ENCODE results near the gene CASP12. TPM values are rescaled to one million over a fixed set of nuclear protein-coding genes. Genes with fewer than 3 reads are reported as not detected.

Gene CASP12
- total and polyA plus RNA-seq, 9 of the 15 experiments (the other 6 are each of a cell fraction or from before 2014, with no cell fraction given) = not detected

DNA sequence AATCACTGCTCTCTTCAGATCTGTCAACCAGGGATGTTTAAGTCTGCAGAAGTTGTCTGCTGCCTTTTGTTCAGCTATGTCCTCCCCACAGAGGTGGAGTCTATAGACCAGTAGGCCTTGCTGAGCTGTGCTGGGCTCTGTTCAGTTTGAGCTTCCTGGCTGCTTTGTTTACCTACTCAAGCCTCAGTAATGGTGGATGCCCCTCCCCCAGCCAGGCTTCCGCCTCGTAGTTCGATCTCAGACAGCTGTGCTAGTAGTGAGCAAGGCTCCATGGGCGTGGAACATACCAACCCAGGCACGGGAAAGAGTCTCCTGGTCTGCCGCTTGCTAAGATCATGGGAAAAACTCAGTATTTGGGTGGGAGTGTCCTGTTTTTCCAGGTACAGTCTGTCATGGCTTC, 27.6 kb upstream of the CASP12 start:
- no peak overlapping the region for H3K4me2 ChIP-seq (ENCODE audit: insufficient read depth, low read length)
- H3K9ac ChIP-seq (ENCODE audit: insufficient read depth in 1 of 2, low read depth in 2 of 2, low read length in 2 of 2) = no peak overlapping the region
- ATAC-seq (no peak), DNase-seq (ENCODE audit: extremely low read depth in 1 of 4, low spot score in 3 of 4) (no peak), FAIRE-seq (no peak)
- POLR2A ChIA-PET = no interaction called here
- no peak overlapping the region for H3K27ac ChIP-seq (ENCODE audit: extremely low read depth, low read depth, low read length)
- no peaks in the 10 kb centered on the region for H3K27me3 ChIP-seq (ENCODE audit: control insufficient read depth in 2 of 2, insufficient read depth in 2 of 2, low read length in 2 of 2)
- no peaks in the 10 kb centered on the region for H3K9me1 ChIP-seq (ENCODE audit: control insufficient read depth, insufficient read depth, low read length)
- no peaks in the 10 kb centered on the region for H3K79me2 ChIP-seq (ENCODE audit: control insufficient read depth, insufficient read depth, low read length)
- CTCF ChIA-PET (ENCODE audit: low intra/inter-chr PET ratio) = no interaction called here
- no TSS peak for BruUV-seq (replicated peaks)
- H2AFZ ChIP-seq (ENCODE audit: low read depth, low read length) = no peak overlapping the region
- in situ Hi-C loops (cut with MboI) (no loop called here), intact Hi-C loops (cut with micrococcal nuclease) (no loop called here)
- no peaks in the 10 kb centered on the region for H3K9me3 ChIP-seq (replicated peaks; ENCODE audit: control insufficient read depth, insufficient read depth, low read depth, low read length)
- H3K36me3 ChIP-seq (ENCODE audit: control insufficient read depth, insufficient read depth, low read length) = no peaks in the 10 kb centered on the region
- 0% methylated on average over 6 of the region's 6 CpGs for WGBS (ENCODE audit: insufficient coverage, low coverage, missing lambda C conversion rate)
- no peak overlapping the region for H3K4me3 ChIP-seq
- no peaks in the 10 kb centered on the region for H3K4me1 ChIP-seq (replicated peaks in 1 of 2; ENCODE audit: control insufficient read depth in 2 of 2, insufficient read depth in 2 of 2, low read length in 2 of 2)
- no peaks in the 10 kb centered on the region for H4K20me1 ChIP-seq (replicated peaks; ENCODE audit: control insufficient read depth, insufficient read depth, low read length)
- TF ChIP-seq ZNF76 (CRISPR knock-in tag; IDR thresholded peaks at IDR 0.05; ENCODE audit: borderline replicate concordance) = no peak
- no peak for TF ChIP-seq ZBTB7A (IDR thresholded peaks at IDR 0.05; ENCODE audit: borderline replicate concordance, control insufficient read depth, low read depth, low read length)
- TF ChIP-seq ZNF347 (CRISPR knock-in tag; IDR thresholded peaks at IDR 0.05; ENCODE audit: low read depth) = no peak
- TF ChIP-seq, protein P1, sequence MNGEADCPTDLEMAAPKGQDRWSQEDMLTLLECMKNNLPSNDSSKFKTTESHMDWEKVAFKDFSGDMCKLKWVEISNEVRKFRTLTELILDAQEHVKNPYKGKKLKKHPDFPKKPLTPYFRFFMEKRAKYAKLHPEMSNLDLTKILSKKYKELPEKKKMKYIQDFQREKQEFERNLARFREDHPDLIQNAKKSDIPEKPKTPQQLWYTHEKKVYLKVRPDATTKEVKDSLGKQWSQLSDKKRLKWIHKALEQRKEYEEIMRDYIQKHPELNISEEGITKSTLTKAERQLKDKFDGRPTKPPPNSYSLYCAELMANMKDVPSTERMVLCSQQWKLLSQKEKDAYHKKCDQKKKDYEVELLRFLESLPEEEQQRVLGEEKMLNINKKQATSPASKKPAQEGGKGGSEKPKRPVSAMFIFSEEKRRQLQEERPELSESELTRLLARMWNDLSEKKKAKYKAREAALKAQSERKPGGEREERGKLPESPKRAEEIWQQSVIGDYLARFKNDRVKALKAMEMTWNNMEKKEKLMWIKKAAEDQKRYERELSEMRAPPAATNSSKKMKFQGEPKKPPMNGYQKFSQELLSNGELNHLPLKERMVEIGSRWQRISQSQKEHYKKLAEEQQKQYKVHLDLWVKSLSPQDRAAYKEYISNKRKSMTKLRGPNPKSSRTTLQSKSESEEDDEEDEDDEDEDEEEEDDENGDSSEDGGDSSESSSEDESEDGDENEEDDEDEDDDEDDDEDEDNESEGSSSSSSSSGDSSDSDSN (IDR thresholded peaks at IDR 0.05; ENCODE audit: borderline replicate concordance in 1 of 2, low read depth in 2 of 2, low read length in 2 of 2) = no peak
- TF ChIP-seq ZFX (CRISPR knock-in tag; IDR thresholded peaks at IDR 0.05) = no peak
- TF ChIP-seq RNF2 (IDR thresholded peaks at IDR 0.05) = no peak
- TF ChIP-seq ETV1 (tag; conservative IDR thresholded peaks at IDR 0.05; ENCODE audit: low read depth) = no peak
- no peak for TF ChIP-seq GABPB2 (CRISPR knock-in tag; conservative IDR thresholded peaks at IDR 0.05)
- TF ChIP-seq, protein P2, sequence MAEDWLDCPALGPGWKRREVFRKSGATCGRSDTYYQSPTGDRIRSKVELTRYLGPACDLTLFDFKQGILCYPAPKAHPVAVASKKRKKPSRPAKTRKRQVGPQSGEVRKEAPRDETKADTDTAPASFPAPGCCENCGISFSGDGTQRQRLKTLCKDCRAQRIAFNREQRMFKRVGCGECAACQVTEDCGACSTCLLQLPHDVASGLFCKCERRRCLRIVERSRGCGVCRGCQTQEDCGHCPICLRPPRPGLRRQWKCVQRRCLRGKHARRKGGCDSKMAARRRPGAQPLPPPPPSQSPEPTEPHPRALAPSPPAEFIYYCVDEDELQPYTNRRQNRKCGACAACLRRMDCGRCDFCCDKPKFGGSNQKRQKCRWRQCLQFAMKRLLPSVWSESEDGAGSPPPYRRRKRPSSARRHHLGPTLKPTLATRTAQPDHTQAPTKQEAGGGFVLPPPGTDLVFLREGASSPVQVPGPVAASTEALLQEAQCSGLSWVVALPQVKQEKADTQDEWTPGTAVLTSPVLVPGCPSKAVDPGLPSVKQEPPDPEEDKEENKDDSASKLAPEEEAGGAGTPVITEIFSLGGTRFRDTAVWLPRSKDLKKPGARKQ (CRISPR knock-in tag; IDR thresholded peaks at IDR 0.05) = no peak
- TF ChIP-seq DPF2 (IDR thresholded peaks at IDR 0.05) = no peak
- TF ChIP-seq TEAD1 (CRISPR knock-in tag; IDR thresholded peaks at IDR 0.05) = no peak
- TF ChIP-seq, protein P3, sequence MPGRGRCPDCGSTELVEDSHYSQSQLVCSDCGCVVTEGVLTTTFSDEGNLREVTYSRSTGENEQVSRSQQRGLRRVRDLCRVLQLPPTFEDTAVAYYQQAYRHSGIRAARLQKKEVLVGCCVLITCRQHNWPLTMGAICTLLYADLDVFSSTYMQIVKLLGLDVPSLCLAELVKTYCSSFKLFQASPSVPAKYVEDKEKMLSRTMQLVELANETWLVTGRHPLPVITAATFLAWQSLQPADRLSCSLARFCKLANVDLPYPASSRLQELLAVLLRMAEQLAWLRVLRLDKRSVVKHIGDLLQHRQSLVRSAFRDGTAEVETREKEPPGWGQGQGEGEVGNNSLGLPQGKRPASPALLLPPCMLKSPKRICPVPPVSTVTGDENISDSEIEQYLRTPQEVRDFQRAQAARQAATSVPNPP (IDR thresholded peaks at IDR 0.05; ENCODE audit: borderline replicate concordance, insufficient read depth, insufficient read length) = no peak
- no peak for TF ChIP-seq C11orf30 (IDR thresholded peaks at IDR 0.05; ENCODE audit: low read depth)
- no peak for TF ChIP-seq MTA2 (IDR thresholded peaks at IDR 0.05; ENCODE audit: low read depth)
- TF ChIP-seq, protein P4, sequence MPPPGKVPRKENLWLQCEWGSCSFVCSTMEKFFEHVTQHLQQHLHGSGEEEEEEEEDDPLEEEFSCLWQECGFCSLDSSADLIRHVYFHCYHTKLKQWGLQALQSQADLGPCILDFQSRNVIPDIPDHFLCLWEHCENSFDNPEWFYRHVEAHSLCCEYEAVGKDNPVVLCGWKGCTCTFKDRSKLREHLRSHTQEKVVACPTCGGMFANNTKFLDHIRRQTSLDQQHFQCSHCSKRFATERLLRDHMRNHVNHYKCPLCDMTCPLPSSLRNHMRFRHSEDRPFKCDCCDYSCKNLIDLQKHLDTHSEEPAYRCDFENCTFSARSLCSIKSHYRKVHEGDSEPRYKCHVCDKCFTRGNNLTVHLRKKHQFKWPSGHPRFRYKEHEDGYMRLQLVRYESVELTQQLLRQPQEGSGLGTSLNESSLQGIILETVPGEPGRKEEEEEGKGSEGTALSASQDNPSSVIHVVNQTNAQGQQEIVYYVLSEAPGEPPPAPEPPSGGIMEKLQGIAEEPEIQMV (tag; conservative IDR thresholded peaks at IDR 0.05; ENCODE audit: low read depth) = no peak
- TF ChIP-seq KAT7 (CRISPR knock-in tag; IDR thresholded peaks at IDR 0.05; ENCODE audit: borderline replicate concordance) = no peak
- TF ChIP-seq ZNF589 (CRISPR knock-in tag; IDR thresholded peaks at IDR 0.05; ENCODE audit: low read depth) = no peak
- TF ChIP-seq XRCC3 (IDR thresholded peaks at IDR 0.05) = no peak
